Amygdala (tissue), 56 donors: Measurements from ENCODE around the gene DDOST.

Source experiments
- DNase-seq, 56 donors: peaks; one replicate each; lab custom pipeline; 2025; lab: John Stamatoyannopoulos, UW

Gene DDOST

DNA sequence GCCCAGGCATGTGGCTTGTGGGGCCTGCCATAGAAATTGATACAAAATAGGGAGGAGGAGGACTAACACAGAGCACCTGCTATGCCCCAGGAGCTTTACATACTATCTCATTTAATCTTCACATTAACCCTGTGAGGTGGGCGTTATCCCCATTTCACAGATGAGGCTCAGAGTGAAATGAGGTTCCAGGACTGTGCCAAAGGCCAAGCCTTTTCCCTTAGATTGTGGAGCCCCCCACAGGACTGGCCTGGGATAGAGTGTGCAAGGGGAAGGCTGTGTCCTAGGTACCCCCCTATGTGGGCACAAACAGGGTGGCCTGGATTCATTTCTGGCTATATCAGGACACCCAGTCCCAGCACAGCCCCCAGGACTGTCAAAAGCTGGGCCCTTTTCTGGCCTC lies 2.2 kb upstream of the DDOST start:
- no peak for DNase-seq

DNA sequence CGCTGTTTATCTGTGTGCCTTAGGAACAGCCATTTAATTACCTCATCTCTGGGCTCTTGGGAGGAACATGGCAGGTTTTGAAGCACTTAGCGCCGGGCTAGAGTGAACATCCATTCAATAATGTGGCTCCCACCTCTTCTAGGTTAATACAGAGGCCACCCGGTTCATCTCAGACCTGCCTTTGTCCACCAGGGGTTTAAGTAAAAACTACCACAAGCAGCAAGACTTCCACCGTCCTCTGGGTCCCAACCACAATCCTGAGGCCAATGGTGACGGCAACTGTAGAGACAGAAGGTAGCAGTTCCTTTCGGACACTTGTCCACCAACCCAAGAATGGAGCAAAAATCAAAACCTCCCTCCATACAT lies 924 bp upstream of the DDOST start:
- DNase-seq = no peak

- no peak for DNase-seq
These were observed 342 bp downstream of the DDOST start for GRCh38 chr1:20660847-20661206.

- no peak for DNase-seq
These were observed 806 bp downstream of the DDOST start for GRCh38 chr1:20660363-20660762.

DNA sequence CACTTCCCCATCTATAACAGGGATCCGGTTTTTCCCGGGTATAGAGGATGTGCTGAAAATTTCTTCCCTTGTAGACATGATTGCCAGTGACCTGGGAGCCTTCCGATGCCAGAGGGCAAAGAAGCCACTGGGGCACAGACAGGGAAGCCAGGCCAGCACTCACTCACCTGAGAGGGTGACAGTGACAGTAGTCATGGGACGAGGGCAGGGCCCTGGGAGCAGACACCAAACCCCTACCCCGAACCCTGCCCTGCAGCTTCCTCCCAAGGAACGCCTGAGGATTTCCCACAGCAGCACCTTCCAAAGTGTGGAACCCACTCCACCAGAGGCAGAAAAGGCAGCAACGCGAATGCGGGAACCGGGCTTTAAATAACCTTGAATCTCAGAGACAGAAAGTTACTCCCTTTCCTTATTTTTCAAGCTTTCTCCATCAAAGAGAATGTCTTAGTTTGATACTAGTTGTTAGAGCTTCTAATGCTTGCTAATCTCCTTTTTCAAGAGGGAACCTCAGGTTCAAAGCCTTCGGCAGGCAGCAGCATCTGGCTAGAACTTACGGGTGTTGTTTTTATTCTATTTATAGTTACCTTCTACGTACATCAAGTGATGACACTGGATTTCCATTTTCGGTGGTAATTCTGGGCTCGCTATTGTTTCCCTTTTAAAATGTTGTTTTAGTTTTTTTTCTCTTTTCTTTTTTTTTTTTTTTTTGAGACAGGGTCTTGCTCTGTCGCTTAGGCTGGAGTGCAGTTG lies 2.8 kb downstream of the DDOST start:
- DNase-seq = no peak

DNA sequence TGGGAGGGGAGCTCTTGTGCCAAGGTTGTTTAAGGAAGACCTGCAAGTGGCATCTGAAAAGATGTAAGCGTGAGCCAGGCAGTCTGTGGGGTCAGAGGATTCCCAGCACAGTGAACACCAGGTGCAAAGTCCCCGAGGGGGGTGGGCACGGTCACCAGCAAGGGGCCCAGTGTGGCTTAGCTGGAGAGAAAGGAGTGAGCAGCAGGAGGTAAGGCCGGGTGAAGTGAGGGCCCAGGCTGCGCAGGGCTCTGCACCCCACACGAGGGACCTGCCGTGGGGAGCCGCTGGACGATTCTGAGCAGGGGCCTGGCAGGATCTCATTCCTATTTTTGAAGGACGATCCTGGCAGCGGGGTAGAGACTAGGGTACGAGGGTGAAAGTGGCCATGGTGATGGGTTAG lies 4.1 kb downstream of the DDOST start:
- DNase-seq = no peak

DNA sequence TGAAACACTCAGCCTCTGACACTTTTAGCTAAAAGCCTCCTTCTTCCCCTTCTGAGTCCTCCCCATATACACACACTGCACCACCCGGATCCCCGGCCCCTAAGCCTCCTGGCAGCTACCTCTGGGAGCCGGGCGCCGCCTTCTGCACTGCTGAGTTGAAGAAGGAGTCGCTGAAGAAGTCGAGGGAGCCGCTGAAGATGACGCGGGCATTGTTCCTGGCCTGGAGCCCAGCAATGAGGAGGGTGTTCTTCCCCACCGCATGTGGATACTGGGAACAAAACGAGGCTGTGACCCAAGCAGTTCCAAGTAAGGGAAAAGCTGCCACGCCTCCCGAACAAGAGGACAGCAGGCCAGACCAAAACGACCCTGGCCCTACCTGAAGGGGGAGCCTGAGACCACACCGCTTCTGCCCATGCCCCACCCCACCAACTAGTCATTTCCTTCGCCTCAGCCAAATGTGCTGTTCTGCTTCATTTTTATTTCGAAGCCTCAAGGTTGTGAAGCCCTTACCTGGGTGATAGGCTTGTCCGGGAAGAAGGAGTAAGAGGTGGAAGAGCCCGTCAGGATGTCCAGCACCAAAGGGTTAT lies 7.0 kb downstream of the DDOST start:
- peak in 32 of 56 donors; percentile 4 to 63 (median 26) for DNase-seq

GRCh38 chr1:20652300-20652699 lies 8.9 kb downstream of the DDOST start:
- no peak for DNase-seq

DNA sequence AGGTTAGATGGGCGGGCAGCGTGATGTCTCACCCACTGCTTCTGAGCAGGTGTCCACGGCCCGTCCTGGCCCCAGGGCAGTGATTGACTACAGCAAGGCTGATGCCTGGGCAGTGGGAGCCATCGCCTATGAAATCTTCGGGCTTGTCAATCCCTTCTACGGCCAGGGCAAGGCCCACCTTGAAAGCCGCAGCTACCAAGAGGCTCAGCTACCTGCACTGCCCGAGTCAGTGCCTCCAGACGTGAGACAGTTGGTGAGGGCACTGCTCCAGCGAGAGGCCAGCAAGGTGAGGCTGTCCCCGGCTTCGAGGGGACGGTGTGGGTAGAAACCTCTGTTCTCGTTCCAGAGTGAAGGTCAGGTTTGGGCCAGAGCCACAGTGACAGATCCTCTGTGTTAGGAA lies 12.2 kb downstream of the DDOST start:
- no peak for DNase-seq

DNA sequence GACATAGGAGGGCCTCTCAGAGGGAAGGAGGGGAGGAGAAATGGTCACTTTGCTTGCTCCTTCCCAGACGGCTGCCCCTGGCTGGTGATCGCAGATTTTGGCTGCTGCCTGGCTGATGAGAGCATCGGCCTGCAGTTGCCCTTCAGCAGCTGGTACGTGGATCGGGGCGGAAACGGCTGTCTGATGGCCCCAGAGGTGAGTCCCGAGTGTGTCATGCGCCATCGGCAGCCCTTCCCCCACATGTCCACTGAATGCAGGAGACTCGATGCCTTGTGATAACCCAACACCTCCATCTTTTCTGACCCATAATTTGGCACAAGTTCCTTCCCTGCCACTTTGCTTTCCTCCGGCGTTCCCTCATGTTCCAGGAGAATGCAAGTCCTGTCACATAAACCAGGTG lies 12.7 kb downstream of the DDOST start:
- DNase-seq = no peak

DNA sequence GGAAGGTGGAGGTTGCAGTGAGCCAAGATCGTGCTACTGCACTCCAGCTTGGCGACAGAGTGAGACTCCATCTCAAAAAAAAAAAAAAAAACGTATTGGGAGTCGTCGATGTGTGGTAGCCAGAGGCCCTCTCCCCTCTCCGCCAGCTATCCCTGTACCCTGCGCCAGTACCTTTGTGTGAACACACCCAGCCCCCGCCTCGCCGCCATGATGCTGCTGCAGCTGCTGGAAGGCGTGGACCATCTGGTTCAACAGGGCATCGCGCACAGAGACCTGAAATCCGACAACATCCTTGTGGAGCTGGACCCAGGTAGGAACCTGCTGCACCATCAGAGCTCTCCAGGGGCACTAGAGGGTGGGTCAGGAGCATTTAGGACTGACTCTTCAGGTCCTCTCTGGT lies 15.8 kb downstream of the DDOST start:
- no peak for DNase-seq

GRCh38 chr1:20644416-20644815 lies 16.8 kb downstream of the DDOST start:
- DNase-seq = no peak

GRCh38 chr1:20643080-20643479 lies 18.1 kb downstream of the DDOST start:
- DNase-seq = no peak

- DNase-seq = no peak
These were observed 19.2 kb downstream of the DDOST start for GRCh38 chr1:20641975-20642374.

GRCh38 chr1:20640183-20640597 lies 21.0 kb downstream of the DDOST start:
- peak in 23 of 56 donors; percentile 3 to 66 (median 13) for DNase-seq

DNA sequence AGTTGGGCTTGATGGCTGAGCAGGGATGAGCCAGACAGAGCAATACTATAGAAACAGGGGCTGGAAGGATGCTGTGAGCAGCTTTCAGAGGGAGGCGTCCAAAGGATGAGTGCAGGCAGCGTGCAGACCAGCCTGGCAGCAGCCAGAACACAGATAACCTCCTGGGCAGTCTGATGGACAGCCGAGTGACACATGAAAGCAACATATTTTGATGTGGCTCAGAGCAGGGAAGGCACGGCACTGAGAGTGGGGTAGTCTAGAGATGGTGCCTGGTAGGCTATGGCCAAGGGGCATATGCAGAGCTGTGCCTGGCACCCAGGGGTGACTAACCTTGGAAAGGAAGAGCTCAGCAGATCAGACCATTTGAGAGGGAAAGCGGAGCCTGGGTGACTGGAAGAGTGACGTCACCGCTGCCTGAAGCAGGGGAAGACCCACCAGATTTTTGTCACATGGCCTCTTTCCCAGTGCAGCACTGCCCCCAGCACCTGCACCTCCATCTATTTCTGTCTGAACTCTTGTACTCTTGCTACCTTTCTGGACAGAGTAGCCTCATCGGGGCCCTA lies 24.3 kb downstream of the DDOST start:
- DNase-seq = no peak

DNA sequence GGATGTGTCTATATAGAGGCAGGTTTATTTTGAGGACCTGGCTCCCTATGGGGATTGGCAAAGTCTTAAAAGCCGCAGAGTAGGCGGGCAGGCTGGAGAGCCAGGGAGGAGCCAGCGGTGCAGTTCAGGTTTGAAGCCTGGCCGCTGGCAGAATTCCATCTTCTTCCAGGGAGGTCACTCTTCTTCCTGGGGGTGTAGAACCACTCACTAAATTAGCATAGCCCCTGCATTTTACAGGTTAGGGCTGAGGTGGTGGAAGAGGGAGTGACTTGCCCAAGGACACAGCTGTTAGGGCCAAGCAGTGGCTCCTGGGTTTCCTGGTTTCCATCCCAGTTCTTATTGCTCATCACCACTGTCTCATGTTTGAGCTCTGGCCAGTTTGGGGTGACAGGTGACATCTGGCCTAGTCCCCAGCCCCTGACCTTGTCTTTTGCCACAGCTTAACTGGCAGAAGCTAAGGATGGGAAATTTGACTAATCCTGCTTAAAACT lies 26.5 kb downstream of the DDOST start:
- peak in 5 of 56 donors; percentile 7 to 14 (median 10) for DNase-seq

DNA sequence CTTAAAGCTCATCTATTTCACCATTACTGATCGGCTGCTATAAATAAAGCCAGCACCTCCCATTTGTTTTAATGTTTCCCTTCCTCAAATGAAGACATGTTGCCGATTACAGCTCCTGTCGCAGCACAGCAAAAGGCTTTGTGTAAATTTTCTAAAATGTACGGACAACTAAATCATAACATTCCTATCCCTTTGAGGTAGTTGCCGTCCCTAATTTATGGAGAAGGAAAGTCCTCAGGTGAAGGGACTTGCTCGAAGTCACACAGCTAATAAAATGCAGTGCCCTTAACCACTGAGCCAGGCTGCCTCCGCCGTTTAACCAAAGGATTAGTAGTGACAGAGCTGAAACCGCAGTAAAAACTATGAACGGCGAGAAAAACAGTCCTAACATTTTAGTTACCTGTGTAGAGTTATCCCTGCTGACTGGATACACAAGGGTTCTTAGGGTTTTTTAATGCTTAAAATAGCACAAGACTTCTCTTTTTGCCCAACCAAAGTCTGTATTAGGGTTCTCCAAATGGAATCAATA lies 27.0 kb downstream of the DDOST start:
- no peak for DNase-seq

- DNase-seq = peak in 53 of 56 donors; percentile 9 to 86 (median 59)
These were observed 27.7 kb downstream of the DDOST start, which contains the start of gene PINK1 for GRCh38 chr1:20633190-20634064. Gene PINK1, plus strand, starts transcription at chr1:20633458. Its CDS starts 91 bp downstream, at chr1:20633549.

DNA sequence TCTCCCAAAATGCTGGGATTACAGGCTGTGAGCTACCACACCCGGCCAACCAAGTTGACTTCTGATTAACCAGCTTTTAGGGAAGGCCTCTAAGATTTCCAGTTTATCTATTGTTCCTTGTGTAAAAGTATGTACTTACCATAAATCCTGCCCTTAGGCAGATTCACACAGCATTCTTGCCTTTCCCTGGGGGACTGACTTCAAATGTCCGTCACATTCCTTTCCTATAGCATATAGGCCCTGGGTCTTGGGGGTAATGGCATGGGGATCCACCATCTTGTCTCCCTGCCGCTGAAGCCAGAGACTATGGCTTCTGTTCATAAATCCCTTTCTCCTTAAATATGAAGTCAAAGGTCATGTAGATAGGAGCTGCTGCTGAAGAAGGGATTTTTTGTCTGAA lies 28.8 kb downstream of the DDOST start:
- DNase-seq = no peak

DNA sequence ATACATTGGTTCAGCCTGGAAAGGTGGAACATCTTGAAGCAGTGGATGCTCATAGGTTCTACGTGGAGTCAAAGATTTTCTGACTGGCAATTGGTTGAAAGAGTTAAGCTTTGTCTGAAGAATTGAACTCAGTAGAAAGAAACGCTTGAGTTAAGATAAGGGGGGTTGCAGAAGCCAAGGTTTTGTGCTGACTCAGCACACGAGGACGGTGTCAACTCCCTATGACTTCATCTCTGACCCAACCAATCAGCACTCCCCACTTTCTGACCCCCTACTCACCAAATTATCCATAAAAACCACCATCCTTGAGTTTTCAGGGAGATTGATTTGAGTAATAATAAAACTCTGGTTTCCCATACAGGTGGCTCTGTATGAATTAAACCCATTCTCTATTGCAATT lies 30.4 kb downstream of the DDOST start:
- no peak for DNase-seq
